ENCODE results near the gene SELENOV. TPM values are rescaled to one million over a fixed set of nuclear protein-coding genes. Genes with fewer than 3 reads are reported as not detected.

The SELENOV gene, protein sequence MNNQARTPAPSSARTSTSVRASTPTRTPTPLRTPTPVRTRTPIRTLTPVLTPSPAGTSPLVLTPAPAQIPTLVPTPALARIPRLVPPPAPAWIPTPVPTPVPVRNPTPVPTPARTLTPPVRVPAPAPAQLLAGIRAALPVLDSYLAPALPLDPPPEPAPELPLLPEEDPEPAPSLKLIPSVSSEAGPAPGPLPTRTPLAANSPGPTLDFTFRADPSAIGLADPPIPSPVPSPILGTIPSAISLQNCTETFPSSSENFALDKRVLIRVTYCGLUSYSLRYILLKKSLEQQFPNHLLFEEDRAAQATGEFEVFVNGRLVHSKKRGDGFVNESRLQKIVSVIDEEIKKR
- total RNA-seq = not detected in 2 replicates

DNA sequence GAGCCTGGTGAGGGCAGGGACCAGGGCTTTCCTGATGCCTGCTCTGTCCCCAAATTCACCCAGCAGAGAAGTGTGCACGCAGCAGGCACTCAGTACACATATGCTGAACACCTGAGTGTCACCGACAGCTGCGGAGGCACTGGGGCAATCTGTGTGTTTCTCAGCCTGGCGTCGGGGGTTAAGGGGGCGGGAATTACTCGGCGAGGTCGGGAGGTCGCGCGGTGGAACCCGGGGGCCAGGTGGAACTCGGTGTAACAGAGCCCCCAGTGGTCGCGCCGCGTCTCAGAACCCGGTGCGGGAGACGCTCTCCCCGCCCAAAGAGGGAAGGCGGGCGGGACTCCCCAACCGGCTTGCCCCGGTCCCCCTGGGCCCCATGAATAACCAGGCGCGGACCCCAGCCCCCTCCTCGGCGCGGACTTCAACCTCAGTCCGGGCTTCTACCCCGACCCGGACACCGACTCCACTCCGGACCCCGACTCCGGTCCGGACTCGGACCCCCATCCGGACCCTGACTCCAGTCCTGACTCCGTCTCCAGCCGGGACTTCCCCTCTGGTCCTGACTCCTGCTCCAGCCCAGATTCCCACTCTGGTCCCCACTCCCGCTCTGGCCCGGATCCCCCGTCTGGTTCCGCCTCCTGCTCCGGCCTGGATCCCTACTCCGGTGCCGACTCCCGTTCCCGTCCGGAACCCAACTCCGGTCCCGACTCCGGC is at the start of gene SELENOV:
Gene SELENOV (plus strand): TSS at position 300 of the 711 bp plus-strand sequence. CDS start 74 bp downstream, at position 374.

DNA sequence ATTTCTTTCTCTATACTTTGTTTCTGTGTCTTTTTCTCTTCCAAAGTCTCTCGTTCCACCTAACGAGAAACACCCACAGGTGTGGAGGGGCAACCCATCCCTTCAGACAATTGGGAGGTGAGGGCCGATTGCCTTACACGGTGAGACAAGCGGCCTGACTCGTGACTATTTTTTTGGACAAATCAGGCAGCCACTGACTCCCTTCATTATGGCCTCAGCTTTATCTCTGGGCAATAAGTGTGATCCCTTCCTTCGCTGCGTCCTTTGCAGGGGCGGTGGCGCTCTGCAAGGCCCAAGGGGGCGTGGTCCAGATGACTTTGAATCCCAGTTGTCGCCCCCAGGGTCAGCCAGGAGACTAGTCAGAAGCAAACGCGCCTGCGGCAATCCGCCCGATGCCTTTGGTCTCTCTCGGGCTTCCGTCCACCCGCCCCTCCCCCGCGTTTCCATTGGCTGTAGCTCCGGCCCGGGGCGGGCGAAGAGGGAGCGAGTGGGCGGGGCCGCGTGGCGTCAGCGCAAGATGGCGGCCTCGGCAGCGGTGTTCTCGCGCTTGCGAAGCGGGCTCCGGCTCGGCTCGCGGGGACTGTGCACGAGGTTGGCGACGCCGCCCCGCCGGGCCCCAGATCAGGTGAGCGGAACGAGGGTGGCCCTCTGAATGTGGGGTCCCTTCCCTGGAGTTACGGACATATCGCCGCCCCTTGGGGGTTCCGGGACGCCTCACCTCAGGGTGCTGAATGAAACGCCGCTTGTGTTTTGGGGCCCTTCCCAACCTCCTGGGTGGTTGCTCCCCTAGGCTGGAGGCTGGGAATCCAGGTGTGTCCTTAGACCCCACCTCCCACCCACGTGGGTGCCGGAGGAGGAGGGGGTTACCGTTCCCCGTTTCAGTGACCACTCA is 34.4 kb upstream of the SELENOV start, which contains the start of gene TIMM50:
Gene TIMM50 (plus strand): TSS at position 502 of the 892 bp plus-strand sequence. CDS start 16 bp downstream, at position 518.

DNA sequence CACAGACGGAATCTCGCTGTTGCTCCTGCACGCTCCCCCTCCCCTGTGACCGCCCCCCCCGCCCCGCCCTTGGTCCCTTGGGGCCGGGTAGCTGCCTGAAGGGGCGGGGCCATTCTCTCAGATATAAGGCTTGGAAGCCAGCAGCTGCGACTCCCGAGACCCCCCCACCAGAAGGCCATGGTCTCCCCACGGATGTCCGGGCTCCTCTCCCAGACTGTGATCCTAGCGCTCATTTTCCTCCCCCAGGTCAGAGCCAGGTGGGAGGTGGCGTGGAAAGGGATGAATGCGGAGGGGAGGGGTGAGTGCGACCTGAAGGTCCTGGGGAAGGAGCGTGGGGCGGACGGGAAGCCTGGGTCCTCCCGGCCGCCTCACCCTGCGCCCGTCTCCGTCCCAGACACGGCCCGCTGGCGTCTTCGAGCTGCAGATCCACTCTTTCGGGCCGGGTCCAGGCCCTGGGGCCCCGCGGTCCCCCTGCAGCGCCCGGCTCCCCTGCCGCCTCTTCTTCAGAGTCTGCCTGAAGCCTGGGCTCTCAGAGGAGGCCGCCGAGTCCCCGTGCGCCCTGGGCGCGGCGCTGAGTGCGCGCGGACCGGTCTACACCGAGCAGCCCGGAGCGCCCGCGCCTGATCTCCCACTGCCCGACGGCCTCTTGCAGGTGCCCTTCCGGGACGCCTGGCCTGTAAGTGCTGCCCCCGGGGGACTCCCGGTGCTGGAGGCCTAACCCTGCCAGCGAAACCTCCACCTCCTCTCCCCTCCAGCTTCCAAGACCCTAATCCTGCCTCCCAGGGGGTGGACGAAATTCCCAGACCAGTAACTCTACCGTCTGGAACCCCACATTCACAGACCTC is 15.9 kb upstream of the SELENOV start, which contains the start of gene DLL3:
Gene DLL3 (plus strand): TSS at position 150 of the 845 bp plus-strand sequence. CDS start 28 bp downstream, at position 178.

DNA sequence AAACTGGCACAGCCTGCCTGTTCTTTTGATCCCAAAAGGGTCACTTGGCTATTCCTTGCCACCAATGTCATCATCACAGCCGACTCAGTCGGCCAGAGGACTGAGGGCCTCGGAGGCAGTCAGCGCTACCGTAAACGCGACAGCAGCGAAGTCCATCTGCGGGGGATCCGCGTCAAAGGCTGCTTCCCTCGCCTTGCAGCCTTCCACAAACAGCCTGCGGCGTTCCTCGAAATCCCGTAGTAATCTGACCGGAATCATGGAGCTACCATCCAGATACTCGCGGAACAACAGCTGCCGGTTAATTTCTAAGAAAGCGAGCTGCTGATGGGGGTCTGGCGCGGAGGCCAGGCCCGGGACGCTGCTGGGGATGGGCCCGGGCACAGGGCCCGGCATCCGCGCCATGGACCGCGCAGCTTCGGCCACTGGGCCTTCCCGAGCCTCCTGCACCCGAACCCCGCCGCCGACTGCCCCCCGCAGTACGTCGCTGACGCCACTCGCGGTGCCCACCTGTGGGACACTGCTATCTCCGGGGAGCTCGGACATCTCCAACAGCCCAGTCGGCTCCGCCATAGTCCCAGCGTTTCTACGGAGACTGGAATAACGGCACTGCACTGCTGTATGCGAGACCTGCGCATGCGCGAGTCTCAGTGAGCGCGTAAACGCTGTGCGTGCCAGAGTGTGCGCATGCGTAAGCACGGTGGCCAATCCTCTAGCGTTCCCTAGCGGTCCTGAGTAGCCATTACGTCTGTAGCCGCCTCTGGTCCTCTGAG is 17.5 kb downstream of the SELENOV start, which contains the start of gene EID2B:
Gene EID2B (minus strand): TSS at position 620 of the 770 bp plus-strand sequence. CDS start 50 bp downstream, at position 570.

DNA sequence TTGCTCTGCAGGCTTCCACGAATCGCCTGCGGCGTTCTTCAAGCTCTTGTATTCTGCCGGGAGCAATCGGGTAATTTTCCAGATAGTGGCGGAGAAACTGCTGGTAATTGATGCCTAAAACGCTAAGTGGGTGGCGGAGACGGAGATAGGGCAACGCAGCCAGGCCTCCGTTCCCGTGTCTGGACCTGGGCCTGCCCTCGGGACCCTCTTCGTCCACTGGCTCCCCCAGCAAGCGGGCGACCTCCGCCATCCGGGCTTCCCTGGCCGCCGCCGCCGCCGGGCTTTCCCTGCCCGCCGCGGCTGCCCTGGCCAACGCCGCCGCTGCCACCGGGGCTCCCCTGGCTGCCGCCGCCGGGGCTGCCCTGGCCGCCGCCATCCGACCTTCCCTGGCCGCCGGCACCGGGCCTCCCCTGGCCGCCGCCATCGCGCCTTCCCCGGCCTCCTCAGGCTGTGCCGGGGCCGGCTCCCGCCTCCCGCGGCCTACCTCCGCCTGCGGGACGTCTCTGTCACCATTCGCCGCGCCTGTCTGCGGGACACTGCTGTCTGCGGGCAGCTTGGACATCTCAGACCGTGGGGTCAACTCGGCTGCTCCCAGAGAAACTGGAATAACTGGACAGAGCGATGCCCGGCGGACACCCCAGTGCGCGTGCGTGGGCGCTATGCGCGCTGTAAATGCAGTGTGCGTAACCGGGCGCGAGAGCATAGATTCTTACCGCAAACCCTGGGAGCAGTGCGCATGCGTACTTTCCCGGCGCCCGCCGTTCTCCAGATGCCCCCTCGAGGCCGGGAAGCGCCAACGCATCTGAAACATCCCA is 24.8 kb downstream of the SELENOV start, which contains the start of gene EID2:
Gene EID2 (minus strand): TSS at position 644 of the 815 bp plus-strand sequence. CDS start 82 bp downstream, at position 562.

Other genes with a start within 250 kb of the SELENOV start
- not detected in 2 replicates for gene IFNL2, start 246.7 kb upstream of the SELENOV start, total RNA-seq
- not detected in 2 replicates for gene IFNL1, start 218.7 kb upstream of the SELENOV start, total RNA-seq
- 0.62 and 0.78 TPM in 2 replicates for gene LRFN1, start 194.3 kb upstream of the SELENOV start, total RNA-seq
- gene GMFG, start 179.1 kb upstream of the SELENOV start, total RNA-seq = 1.3 and 1.9 TPM in 2 replicates
- 60.0 and 68.8 TPM in 2 replicates for gene SAMD4B, start 172.7 kb upstream of the SELENOV start, total RNA-seq
- 30.0 and 43.1 TPM in 2 replicates for gene PAF1, start 124.0 kb upstream of the SELENOV start, total RNA-seq
- gene MED29, start 123.8 kb upstream of the SELENOV start, total RNA-seq = 23.6 and 42.9 TPM in 2 replicates
- gene ZFP36, start 108.3 kb upstream of the SELENOV start, total RNA-seq = 61.9 and 72.9 TPM in 2 replicates
- 21.7 and 31.7 TPM in 2 replicates for gene PLEKHG2, start 102.5 kb upstream of the SELENOV start, total RNA-seq
- gene RPS16, start 79.2 kb upstream of the SELENOV start, total RNA-seq = 979 and 1,035 TPM in 2 replicates
- 75.4 and 89.8 TPM in 2 replicates for gene SUPT5H, start 69.6 kb upstream of the SELENOV start, total RNA-seq
- gene TIMM50, start 34.3 kb upstream of the SELENOV start, total RNA-seq = 49.4 and 51.1 TPM in 2 replicates
- gene DLL3, start 16.2 kb upstream of the SELENOV start, total RNA-seq = 0.50 and 0.68 TPM in 2 replicates
- 1.5 and 1.6 TPM in 2 replicates for gene EID2B, start 17.7 kb downstream of the SELENOV start, total RNA-seq
- gene EID2, start 25.0 kb downstream of the SELENOV start, total RNA-seq = 9.4 and 12.3 TPM in 2 replicates
- not detected in 2 replicates for gene LGALS13, start 87.4 kb downstream of the SELENOV start, total RNA-seq
- gene LGALS16, start 140.8 kb downstream of the SELENOV start, total RNA-seq = not detected in 2 replicates
- gene LGALS14, start 189.3 kb downstream of the SELENOV start, total RNA-seq = not detected in 2 replicates
- gene CLC, start 222.9 kb downstream of the SELENOV start, total RNA-seq = not detected in 2 replicates